HEK293 (cell line): Measurements from ENCODE around the gene CMPK1.

ENCODE experiments used
- CTCF ChIP-seq: fragments of 450-650 bp; formaldehyde crosslinking; IDR thresholded peaks from 2 replicates; pipeline ENCODE4 v1.5.1; 2016; ENCODE audit warnings: missing biosample characterization, missing genetic modification characterization
- RBAK ChIP-seq: fragments of 450-650 bp; formaldehyde crosslinking; IDR thresholded peaks from 2 replicates; pipeline ENCODE4 v1.5.1; 2016; ENCODE audit warnings: missing biosample characterization, missing genetic modification characterization
- REST ChIP-seq: fragments of 450-650 bp; formaldehyde crosslinking; IDR thresholded peaks from 2 replicates; pipeline ENCODE4 v1.5.1; 2016; ENCODE audit warnings: missing biosample characterization, missing genetic modification characterization
- SP7 ChIP-seq: fragments of 450-650 bp; formaldehyde crosslinking; IDR thresholded peaks from 2 replicates; pipeline ENCODE4 v1.5.1; 2016; ENCODE audit warnings: missing biosample characterization, missing genetic modification characterization
- ZBTB10 ChIP-seq: fragments of 450-650 bp; formaldehyde crosslinking; IDR thresholded peaks from 2 replicates; pipeline ENCODE4 v1.5.1; 2016; ENCODE audit warnings: missing biosample characterization, missing genetic modification characterization
- ZNF10 ChIP-seq: fragments of 450-650 bp; formaldehyde crosslinking; IDR thresholded peaks from 2 replicates; pipeline ENCODE4 v1.5.1; 2017; ENCODE audit warnings: missing biosample characterization, missing genetic modification characterization
- ZNF114 ChIP-seq: fragments of 450-650 bp; formaldehyde crosslinking; IDR thresholded peaks from 2 replicates; pipeline ENCODE4 v1.5.0; 2017; ENCODE audit warnings: missing biosample characterization, missing genetic modification characterization
- ZNF423 ChIP-seq: fragments of 450-650 bp; formaldehyde crosslinking; IDR thresholded peaks from 2 replicates; pipeline ENCODE4 v1.5.1; 2016; ENCODE audit warnings: missing biosample characterization, missing genetic modification characterization
- ZNF449 ChIP-seq: fragments of 450-650 bp; formaldehyde crosslinking; IDR thresholded peaks from 2 replicates; pipeline ENCODE4 v1.5.1; 2017; ENCODE audit warnings: missing biosample characterization, mild to moderate bottlenecking, missing genetic modification characterization, moderate library complexity
- ZNF513 ChIP-seq: fragments of 450-650 bp; IDR thresholded peaks from 2 replicates; pipeline ENCODE4 v1.5.1; 2018; ENCODE audit warnings: missing biosample characterization, missing genetic modification characterization

GRCh38 chr1:47402591-47402990 lies 69.0 kb downstream of the CMPK1 start:
- no peak for TF ChIP-seq CTCF
- TF ChIP-seq REST (tag by site-specific recombination) = no peak
- no peak for TF ChIP-seq ZNF449 (tag by site-specific recombination)
- TF ChIP-seq ZNF513 (tag by site-specific recombination) = no peak
- no peak for TF ChIP-seq ZBTB10 (tag by site-specific recombination)
- TF ChIP-seq SP7 (tag by site-specific recombination) = no peak
- TF ChIP-seq ZNF114 (tag by site-specific recombination) = no peak
- no peak for TF ChIP-seq RBAK (tag by site-specific recombination)
- no peak for TF ChIP-seq ZNF10
- no peak for TF ChIP-seq ZNF423 (tag by site-specific recombination)
